Osteoblast (primary cell): ENCODE measurements around the gene C1orf167. TPM values are rescaled to one million over a fixed set of nuclear protein-coding genes. Genes with fewer than 3 reads are reported as not detected.

Experiments
- DNase-seq: peaks from one replicate; pipeline ENCODE4 v3.0.0; 2011; ENCODE audit warnings: low spot score, mixed read lengths; ENCODE audit not compliant: insufficient read length; ENCODE audit errors: missing footprints
- H2AFZ ChIP-seq: 2 replicates; pipeline ENCODE4 v1.6.0; 2011; ENCODE audit warnings: mild to moderate bottlenecking, low read length
- H3K27ac ChIP-seq: 2 replicates; pipeline ENCODE4 v1.5.1; 2011; ENCODE audit warnings: mild to moderate bottlenecking, low read depth, low read length, moderate library complexity
- H3K27me3 ChIP-seq: 2 replicates; pipeline ENCODE4 v1.6.0; 2012; ENCODE audit warnings: mild to moderate bottlenecking, control low read depth, inconsistent platforms, low read length, moderate library complexity; ENCODE audit not compliant: insufficient read depth
- H3K36me3 ChIP-seq: 2 replicates; pipeline ENCODE4 v1.5.1; 2011; ENCODE audit warnings: mild to moderate bottlenecking, low read length, control low read depth, moderate library complexity; ENCODE audit not compliant: insufficient read depth
- H3K4me1 ChIP-seq: 2 replicates; pipeline ENCODE4 v1.5.1; 2011; ENCODE audit warnings: mild to moderate bottlenecking, low read length, control low read depth, moderate library complexity; ENCODE audit not compliant: insufficient read depth
- H3K4me2 ChIP-seq: 2 replicates; pipeline ENCODE4 v1.6.0; 2011; ENCODE audit warnings: mild to moderate bottlenecking, low read length; ENCODE audit not compliant: insufficient read depth
- H3K4me3 ChIP-seq: fragments of 200-600 bp; sonication (generic); 3 replicates; pipeline ENCODE4 v1.5.1; 2012; ENCODE audit warnings: mild to moderate bottlenecking, low read length, inconsistent platforms; ENCODE audit not compliant: insufficient read depth
- H3K79me2 ChIP-seq: 2 replicates; pipeline ENCODE4 v1.6.0; 2012; ENCODE audit warnings: mild to moderate bottlenecking, low read length, control low read depth, inconsistent platforms; ENCODE audit not compliant: insufficient read depth
- H3K9me3 ChIP-seq: 2 replicates; pipeline ENCODE4 v1.5.1; 2011; ENCODE audit warnings: low read depth, low read length, control low read depth
- H4K20me1 ChIP-seq: 2 replicates; pipeline ENCODE4 v1.6.0; 2012; ENCODE audit warnings: mild to moderate bottlenecking, low read length, control low read depth; ENCODE audit not compliant: insufficient read depth
- CTCF ChIP-seq: IDR thresholded peaks from 2 replicates; pipeline ENCODE4 v1.5.1; 2011; ENCODE audit warnings: mild to moderate bottlenecking, low read depth, low read length, moderate library complexity; ENCODE audit errors: extremely low read depth
- total RNA-seq: library from RNA; depleted of rRNA; stranded (reverse); fragments of >200 nt; gene quantifications from 2 replicates; pipeline ENCODE4 v1.2.3, GENCODE V29; 2012

The C1orf167 gene
- total RNA-seq, 1 donor = not detected

GRCh38 chr1:11729155-11729497, 32.9 kb upstream of the C1orf167 start:
- Histone ChIP-seq H3K9me3 (no peaks in the 10 kb centered on the region), H3K4me3 (no peak overlapping the region), H3K79me2 (no peaks in the 10 kb centered on the region), H4K20me1 (no peaks in the 10 kb centered on the region), H3K4me2 (no peak overlapping the region), H2AFZ (no peak overlapping the region), H3K27me3 (peaks cover 8% of the 10 kb centered on the region), H3K36me3 (no peaks in the 10 kb centered on the region), H3K27ac (no peak overlapping the region), H3K4me1 (peaks cover 9% of the 10 kb centered on the region)
- no peak for TF ChIP-seq CTCF
- peak; percentile 17 for DNase-seq

- Histone ChIP-seq H3K27ac (no peak overlapping the region), H4K20me1 (no peaks in the 10 kb centered on the region), H3K4me1 (peaks cover 9% of the 10 kb centered on the region), H3K4me2 (no peak overlapping the region), H3K36me3 (no peaks in the 10 kb centered on the region), H3K79me2 (no peaks in the 10 kb centered on the region), H3K4me3 (no peak overlapping the region), H3K9me3 (no peaks in the 10 kb centered on the region), H3K27me3 (peaks cover 1% of the 10 kb centered on the region), H2AFZ (peak overlapping the region; percentile 22)
- DNase-seq = peak; percentile 52
- TF ChIP-seq CTCF = no peak
Observed at GRCh38 chr1:11729498-11730428, 32.2 kb upstream of the C1orf167 start.

GRCh38 chr1:11730429-11730891, 31.5 kb upstream of the C1orf167 start:
- no peaks in the 10 kb centered on the region for H3K36me3 ChIP-seq
- H3K9me3 ChIP-seq = no peaks in the 10 kb centered on the region
- no peaks in the 10 kb centered on the region for H3K79me2 ChIP-seq
- TF ChIP-seq CTCF = no peak
- H3K4me1 ChIP-seq = peaks cover 9% of the 10 kb centered on the region
- H3K27ac ChIP-seq = no peak overlapping the region
- no peaks in the 10 kb centered on the region for H4K20me1 ChIP-seq
- H3K4me2 ChIP-seq = peak overlapping the region; percentile 30
- H2AFZ ChIP-seq = peak overlapping the region; percentile 92
- DNase-seq = peak; percentile 64
- H3K4me3 ChIP-seq = no peak overlapping the region
- H3K27me3 ChIP-seq = no peaks in the 10 kb centered on the region

- peak overlapping the region; percentile 52 for H3K4me3 ChIP-seq
- no peak for TF ChIP-seq CTCF
Observed at GRCh38 chr1:11731691-11732283, 30.2 kb upstream of the C1orf167 start.

More at GRCh38 chr1:11731691-11732283, 30.2 kb upstream of the C1orf167 start:
- Histone ChIP-seq H3K79me2 (no peaks in the 10 kb centered on the region), H3K9me3 (no peaks in the 10 kb centered on the region), H3K27me3 (no peaks in the 10 kb centered on the region), H3K4me2 (peak overlapping the region; percentile 73), H4K20me1 (no peaks in the 10 kb centered on the region), H2AFZ (peak overlapping the region; percentile 92), H3K4me1 (peaks cover 9% of the 10 kb centered on the region), H3K36me3 (no peaks in the 10 kb centered on the region), H3K27ac (no peak overlapping the region)
- DNase-seq = peak; percentile 88
